ENCODE data around the gene AGPAT4. TPM values are rescaled to one million over a fixed set of nuclear protein-coding genes. Genes with fewer than 3 reads are reported as not detected.

The AGPAT4 gene
- total RNA-seq, 2 donors from 2014 or later = 15.9 to 19.2 TPM

- Mint-ChIP-seq H3K27me3 (no peaks in the 10 kb centered on the region), H3K36me3 (ENCODE audit: low read depth) (peaks cover 8% of the 10 kb centered on the region), H3K4me1 (peaks cover 11% of the 10 kb centered on the region), H3K27ac (no peak overlapping the region), H3K4me3 (no peak overlapping the region)
- ATAC-seq (no peak), DNase-seq (no peak)
- no peaks in the 10 kb centered on the region for H3K9me3 ChIP-seq (ENCODE audit: control insufficient read depth, low read length, poor library complexity, severe bottlenecking)
These were observed 62.4 kb downstream of the AGPAT4 start for GRCh38 chr6:161211380-161212035.

- Mint-ChIP-seq H3K4me3 (no peak overlapping the region), H3K4me1 (peaks cover 11% of the 10 kb centered on the region), H3K27ac (no peak overlapping the region), H3K27me3 (no peaks in the 10 kb centered on the region), H3K36me3 (ENCODE audit: low read depth) (peaks cover 8% of the 10 kb centered on the region)
- no peaks in the 10 kb centered on the region for H3K9me3 ChIP-seq (ENCODE audit: control insufficient read depth, low read length, poor library complexity, severe bottlenecking)
- ATAC-seq = no peak
- DNase-seq = no peak
These were observed 63.0 kb downstream of the AGPAT4 start for GRCh38 chr6:161210857-161211256.

- ATAC-seq = no peak
- Mint-ChIP-seq H3K27me3 (no peaks in the 10 kb centered on the region), H3K36me3 (ENCODE audit: low read depth) (peaks cover 8% of the 10 kb centered on the region), H3K4me1 (peaks cover 13% of the 10 kb centered on the region), H3K27ac (peak overlapping the region; percentile 46), H3K4me3 (no peak overlapping the region)
- DNase-seq = no peak
- no peaks in the 10 kb centered on the region for H3K9me3 ChIP-seq (ENCODE audit: control insufficient read depth, low read length, poor library complexity, severe bottlenecking)
These were observed 66.7 kb downstream of the AGPAT4 start for GRCh38 chr6:161207200-161207599.

GRCh38 chr6:161204866-161205557, 68.8 kb downstream of the AGPAT4 start:
- H3K36me3 Mint-ChIP-seq (ENCODE audit: low read depth) = peaks cover 8% of the 10 kb centered on the region
- DNase-seq = no peak
- H3K4me1 Mint-ChIP-seq = peaks cover 13% of the 10 kb centered on the region
- H3K4me3 Mint-ChIP-seq = no peak overlapping the region
- H3K27ac Mint-ChIP-seq = no peak overlapping the region
- no peak for ATAC-seq
- no peaks in the 10 kb centered on the region for H3K9me3 ChIP-seq (ENCODE audit: control insufficient read depth, low read length, poor library complexity, severe bottlenecking)
- H3K27me3 Mint-ChIP-seq = no peaks in the 10 kb centered on the region

- no peaks in the 10 kb centered on the region for H3K9me3 ChIP-seq (ENCODE audit: control insufficient read depth, low read length, poor library complexity, severe bottlenecking)
- Mint-ChIP-seq H3K27ac (no peak overlapping the region), H3K4me3 (no peak overlapping the region), H3K27me3 (no peaks in the 10 kb centered on the region), H3K36me3 (ENCODE audit: low read depth) (no peaks in the 10 kb centered on the region), H3K4me1 (peaks cover 8% of the 10 kb centered on the region)
- DNase-seq = no peak
- no peak for ATAC-seq
These were observed 73.1 kb downstream of the AGPAT4 start for GRCh38 chr6:161200610-161201370.

GRCh38 chr6:161199850-161200249, 74.0 kb downstream of the AGPAT4 start:
- ATAC-seq = no peak
- Mint-ChIP-seq H3K27me3 (no peaks in the 10 kb centered on the region), H3K4me3 (no peak overlapping the region), H3K36me3 (ENCODE audit: low read depth) (no peaks in the 10 kb centered on the region), H3K4me1 (peaks cover 7% of the 10 kb centered on the region), H3K27ac (no peak overlapping the region)
- no peaks in the 10 kb centered on the region for H3K9me3 ChIP-seq (ENCODE audit: control insufficient read depth, low read length, poor library complexity, severe bottlenecking)
- DNase-seq = no peak

- ATAC-seq (no peak), DNase-seq (no peak)
- H3K4me1 Mint-ChIP-seq = peaks cover 7% of the 10 kb centered on the region
- H3K9me3 ChIP-seq (ENCODE audit: control insufficient read depth, low read length, poor library complexity, severe bottlenecking) = no peaks in the 10 kb centered on the region
- H3K27ac Mint-ChIP-seq = no peak overlapping the region
- no peak overlapping the region for H3K4me3 Mint-ChIP-seq
- peaks cover 3% of the 10 kb centered on the region for H3K36me3 Mint-ChIP-seq (ENCODE audit: low read depth)
- no peaks in the 10 kb centered on the region for H3K27me3 Mint-ChIP-seq
These were observed 74.9 kb downstream of the AGPAT4 start for GRCh38 chr6:161198783-161199460.

GRCh38 chr6:161198176-161198575, 75.7 kb downstream of the AGPAT4 start:
- Mint-ChIP-seq H3K4me3 (no peak overlapping the region), H3K4me1 (peaks cover 7% of the 10 kb centered on the region), H3K36me3 (ENCODE audit: low read depth) (peaks cover 3% of the 10 kb centered on the region), H3K27me3 (no peaks in the 10 kb centered on the region), H3K27ac (no peak overlapping the region)
- DNase-seq = no peak
- no peaks in the 10 kb centered on the region for H3K9me3 ChIP-seq (ENCODE audit: control insufficient read depth, low read length, poor library complexity, severe bottlenecking)
- ATAC-seq = no peak

- no peaks in the 10 kb centered on the region for H3K9me3 ChIP-seq (ENCODE audit: control insufficient read depth, low read length, poor library complexity, severe bottlenecking)
- H3K27me3 Mint-ChIP-seq = no peaks in the 10 kb centered on the region
- H3K4me1 Mint-ChIP-seq = peaks cover 3% of the 10 kb centered on the region
- no peak for DNase-seq
- H3K4me3 Mint-ChIP-seq = no peak overlapping the region
- H3K36me3 Mint-ChIP-seq (ENCODE audit: low read depth) = peaks cover 8% of the 10 kb centered on the region
- ATAC-seq = no peak
- peak overlapping the region; percentile 1 for H3K27ac Mint-ChIP-seq
These were observed 78.5 kb downstream of the AGPAT4 start for GRCh38 chr6:161195386-161195785.

GRCh38 chr6:161194374-161194773, 79.5 kb downstream of the AGPAT4 start:
- H3K9me3 ChIP-seq (ENCODE audit: control insufficient read depth, low read length, poor library complexity, severe bottlenecking) = no peaks in the 10 kb centered on the region

GRCh38 chr6:161192636-161193411, 81.0 kb downstream of the AGPAT4 start:
- ATAC-seq (no peak), DNase-seq (no peak)
- Mint-ChIP-seq H3K4me3 (no peak overlapping the region), H3K27ac (no peak overlapping the region), H3K4me1 (peaks cover 5% of the 10 kb centered on the region), H3K27me3 (no peaks in the 10 kb centered on the region), H3K36me3 (ENCODE audit: low read depth) (peaks cover 10% of the 10 kb centered on the region)
- H3K9me3 ChIP-seq (ENCODE audit: control insufficient read depth, low read length, poor library complexity, severe bottlenecking) = no peaks in the 10 kb centered on the region

More at GRCh38 chr6:161194374-161194773, 79.5 kb downstream of the AGPAT4 start:
- ATAC-seq (no peak), DNase-seq (no peak)
- peak overlapping the region; percentile 1 for H3K27ac Mint-ChIP-seq
- H3K36me3 Mint-ChIP-seq (ENCODE audit: low read depth) = peaks cover 10% of the 10 kb centered on the region
- H3K4me3 Mint-ChIP-seq = no peak overlapping the region
- H3K27me3 Mint-ChIP-seq = no peaks in the 10 kb centered on the region
- peaks cover 5% of the 10 kb centered on the region for H3K4me1 Mint-ChIP-seq

- DNase-seq (no peak), ATAC-seq (no peak)
- no peak overlapping the region for H3K27ac Mint-ChIP-seq
- H3K9me3 ChIP-seq (ENCODE audit: control insufficient read depth, low read length, poor library complexity, severe bottlenecking) = no peaks in the 10 kb centered on the region
- peaks cover 13% of the 10 kb centered on the region for H3K36me3 Mint-ChIP-seq (ENCODE audit: low read depth)
- no peaks in the 10 kb centered on the region for H3K27me3 Mint-ChIP-seq
- no peak overlapping the region for H3K4me3 Mint-ChIP-seq
- peaks cover 2% of the 10 kb centered on the region for H3K4me1 Mint-ChIP-seq
These were observed 82.2 kb downstream of the AGPAT4 start for GRCh38 chr6:161191671-161192070.
